ENCODE results near the gene ANKRD6.

DNA sequence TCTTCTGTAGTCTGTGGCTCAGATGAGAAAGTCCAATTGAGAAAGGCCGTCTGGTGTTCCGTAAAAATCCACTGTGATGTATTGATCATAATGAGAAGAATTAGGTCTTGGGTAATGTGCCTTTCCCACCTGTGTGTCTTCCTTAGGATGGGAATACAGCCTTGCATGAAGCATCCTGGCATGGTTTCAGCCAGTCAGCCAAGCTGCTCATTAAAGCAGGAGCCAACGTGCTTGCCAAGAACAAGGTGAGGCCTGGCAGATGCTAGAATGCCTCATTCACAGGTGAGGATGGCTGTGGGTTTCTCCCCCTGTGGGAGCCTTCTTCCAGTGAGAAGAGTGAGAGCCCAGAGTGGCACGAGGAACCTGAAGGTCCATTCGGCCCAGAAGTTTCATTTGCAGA is 172.9 kb downstream of the ANKRD6 start:
- TF ChIP-seq CTCF (IDR thresholded peaks at IDR 0.05; ENCODE audit: poor library complexity) (no peak), EZH2 (IDR thresholded peaks at IDR 0.05; ENCODE audit: borderline replicate concordance) (no peak), EZH2phosphoT487 (IDR thresholded peaks at IDR 0.05; ENCODE audit: low read depth, severe bottlenecking, unreplicated experiment) (no peak)
